GM12892 (cell line): Measurements from ENCODE around the gene TLCD4.

Experiments used
- POLR2A ChIP-seq: IDR thresholded peaks from 2 replicates; pipeline ENCODE4 v1.6.1; 2011; ENCODE audit warnings: low read depth, low read length, control low read depth
- POLR2AphosphoS5 ChIP-seq: IDR thresholded peaks from 2 replicates; pipeline ENCODE4 v1.6.1; 2011; ENCODE audit warnings: low read depth, low read length, control low read depth
- TAF1 ChIP-seq: IDR thresholded peaks from 2 replicates; pipeline ENCODE4 v1.6.1; 2011; ENCODE audit warnings: low read depth, mild to moderate bottlenecking, control low read depth, low read length, borderline replicate concordance

DNA sequence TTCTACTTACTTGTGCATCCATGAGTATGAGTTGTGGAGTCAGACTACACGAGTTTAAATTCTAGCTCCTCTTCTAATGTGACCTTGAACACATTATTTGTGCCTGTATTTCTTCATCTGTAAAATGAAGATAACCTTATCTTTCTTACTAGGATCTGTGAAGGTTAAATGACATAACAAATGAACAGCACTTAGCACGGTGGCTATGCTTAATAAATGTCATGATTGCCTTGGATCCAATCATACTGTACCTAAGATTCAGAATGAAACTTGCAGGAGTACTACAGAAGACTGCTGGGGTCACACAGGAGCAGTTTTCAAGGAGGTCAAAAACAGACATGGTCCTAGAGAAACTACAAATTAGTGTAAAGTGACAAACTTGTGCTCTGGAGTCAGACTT lies 22.2 kb upstream of the TLCD4 start:
- no peak for TF ChIP-seq POLR2A
- no peak for TF ChIP-seq POLR2AphosphoS5
- no peak for TF ChIP-seq TAF1
